Peyer's patch (tissue), 4 donors: ENCODE results near the gene FN1. TPM values are rescaled to one million over a fixed set of nuclear protein-coding genes. Genes with fewer than 3 reads are reported as not detected.

Experiments
- DNase-seq, 3 donors: peaks; one replicate each; pipeline ENCODE4 v3.0.0-alpha.2; 2017 to 2019
- H3K27ac ChIP-seq, 4 donors: fragments of 200-600 bp; sonication (generic); one replicate each; pipeline ENCODE4 v1.5.1; 2016 to 2019
- H3K27me3 ChIP-seq, 2 donors: fragments of 200-600 bp; sonication (generic); one replicate each; pipeline ENCODE4 v1.5.1; 2019
- H3K36me3 ChIP-seq, 3 donors: fragments of 200-600 bp; sonication (generic); one replicate each; pipeline ENCODE4 v1.5.1; 2016 to 2019
- H3K4me1 ChIP-seq, 4 donors: fragments of 200-600 bp; sonication (generic); one replicate each; pipeline ENCODE4 v1.5.1; 2016 to 2019
- H3K4me3 ChIP-seq, 4 donors: fragments of 200-600 bp; sonication (generic); 1 replicate in 3 of 4; 2 replicates in 1 of 4; pipeline ENCODE4 v1.5.1; 2016 to 2019; ENCODE audit warnings: mild to moderate bottlenecking in 1 of 4
- H3K9me3 ChIP-seq, 4 donors: fragments of 200-600 bp; sonication (generic); one replicate each; pipeline ENCODE4 v1.5.1; 2016 to 2019; ENCODE audit warnings: mild to moderate bottlenecking in 1 of 4
- CTCF ChIP-seq, 6 experiments: fragments of 450-650 bp in 4 of 6; fragments of 200-600 bp in 2 of 6; sonication (generic) in 1 of 6; IDR thresholded peaks; one replicate each; pipeline ENCODE4 v1.5.1; 2017 to 2019; ENCODE audit warnings: antibody characterized with exemption in 6 of 6, mild to moderate bottlenecking in 3 of 6, moderate library complexity in 1 of 6
- POLR2A ChIP-seq, 2 donors: fragments of 450-650 bp; IDR thresholded peaks; one replicate each; pipeline ENCODE4 v1.5.1; 2017; ENCODE audit warnings: antibody characterized with exemption in 2 of 2, mild to moderate bottlenecking in 2 of 2, moderate library complexity in 2 of 2
- total RNA-seq, 4 donors: library from RNA; depleted of rRNA; stranded (reverse); fragments of >200 nt; gene quantifications; one replicate each; pipeline ENCODE4 v1.1.0, GENCODE V29; 2016

The FN1 gene
- total RNA-seq, 4 donors from 2014 or later, result 28.0 to 152 (median 72.8) TPM

GRCh38 chr2:215371915-215372897 lies 63.7 kb downstream of the FN1 start:
- H3K27me3 ChIP-seq, result no peaks in the 10 kb centered on the region
- no peak for TF ChIP-seq POLR2A (IDR thresholded peaks at IDR 0.05)
- no peak for TF ChIP-seq CTCF (IDR thresholded peaks at IDR 0.05)
- DNase-seq, result no peak
- no peak overlapping the region for H3K27ac ChIP-seq
- no peaks in the 10 kb centered on the region for H3K9me3 ChIP-seq
- peaks cover 0 to 24% (median 0%) of the 10 kb centered on the region in 3 donors for H3K36me3 ChIP-seq
- no peaks in the 10 kb centered on the region for H3K4me1 ChIP-seq
- H3K4me3 ChIP-seq, result no peak overlapping the region

- no peak for TF ChIP-seq CTCF (IDR thresholded peaks at IDR 0.05)
- no peak for TF ChIP-seq POLR2A (IDR thresholded peaks at IDR 0.05)
- Histone ChIP-seq H3K4me1 (no peaks in the 10 kb centered on the region), H3K36me3 (peaks cover 0 to 14% (median 0%) of the 10 kb centered on the region in 3 donors), H3K9me3 (no peaks in the 10 kb centered on the region), H3K27me3 (no peaks in the 10 kb centered on the region), H3K27ac (no peak overlapping the region), H3K4me3 (no peak overlapping the region)
- DNase-seq, result no peak
Measured at GRCh38 chr2:215370112-215370965, 65.5 kb downstream of the FN1 start.

- no peaks in the 10 kb centered on the region for H3K27me3 ChIP-seq
- no peak for TF ChIP-seq CTCF (IDR thresholded peaks at IDR 0.05)
- no peak for TF ChIP-seq POLR2A (IDR thresholded peaks at IDR 0.05)
- H3K9me3 ChIP-seq, result no peaks in the 10 kb centered on the region
- peaks cover 0 to 13% (median 0%) of the 10 kb centered on the region in 3 donors for H3K36me3 ChIP-seq
- no peak overlapping the region for H3K27ac ChIP-seq
- H3K4me3 ChIP-seq, result no peak overlapping the region
- no peak for DNase-seq
- no peaks in the 10 kb centered on the region for H3K4me1 ChIP-seq
Measured at GRCh38 chr2:215369181-215369760, 66.6 kb downstream of the FN1 start.

GRCh38 chr2:215368493-215368809 lies 67.4 kb downstream of the FN1 start:
- no peak for DNase-seq
- H3K9me3 ChIP-seq, result no peaks in the 10 kb centered on the region
- no peaks in the 10 kb centered on the region for H3K4me1 ChIP-seq
- H3K36me3 ChIP-seq, result peaks cover 0 to 15% (median 0%) of the 10 kb centered on the region in 3 donors
- H3K4me3 ChIP-seq, result no peak overlapping the region
- H3K27ac ChIP-seq, result no peak overlapping the region
- TF ChIP-seq POLR2A (IDR thresholded peaks at IDR 0.05) (no peak), CTCF (IDR thresholded peaks at IDR 0.05) (no peak)
- no peaks in the 10 kb centered on the region for H3K27me3 ChIP-seq

- no peaks in the 10 kb centered on the region for H3K27me3 ChIP-seq
- no peaks in the 10 kb centered on the region for H3K4me1 ChIP-seq
- no peak overlapping the region for H3K27ac ChIP-seq
- peaks cover 0 to 20% (median 0%) of the 10 kb centered on the region in 3 donors for H3K36me3 ChIP-seq
- DNase-seq, result no peak
- H3K9me3 ChIP-seq, result no peaks in the 10 kb centered on the region
- TF ChIP-seq POLR2A (IDR thresholded peaks at IDR 0.05) (no peak), CTCF (IDR thresholded peaks at IDR 0.05) (no peak)
- H3K4me3 ChIP-seq, result no peak overlapping the region
Measured at GRCh38 chr2:215367662-215368492, 68.0 kb downstream of the FN1 start.
